ENCODE results near the gene RDH12. TPM values are rescaled to one million over a fixed set of nuclear protein-coding genes. Genes with fewer than 3 reads are reported as not detected.

The RDH12 gene
- total and polyA plus RNA-seq, 9 of the 15 experiments (the other 6 are each of a cell fraction or from before 2014, with no cell fraction given): 0.03 to 0.29 (median 0.07) TPM; not detected in 2

GRCh38 chr14:67736771-67737170 is 35.1 kb downstream of the RDH12 start (continued):
- TF ChIP-seq CUX1 (CRISPR knock-in tag; IDR thresholded peaks at IDR 0.05) (no peak), FOSL1 (tag; conservative IDR thresholded peaks at IDR 0.05) (no peak), ETV1 (tag; conservative IDR thresholded peaks at IDR 0.05; ENCODE audit: low read depth) (no peak), HDAC1 (IDR thresholded peaks at IDR 0.05) (no peak), MYC (IDR thresholded peaks at IDR 0.05; ENCODE audit: low read depth, low read length) (no peak), MYC (CRISPR knock-in tag; IDR thresholded peaks at IDR 0.05; ENCODE audit: borderline replicate concordance, low read depth) (no peak), SIX5 (IDR thresholded peaks at IDR 0.05; ENCODE audit: borderline replicate concordance in 1 of 2, insufficient read depth in 1 of 2, low read depth in 1 of 2, low read length in 2 of 2) (no peak)
- TF ChIP-seq, protein P1, sequence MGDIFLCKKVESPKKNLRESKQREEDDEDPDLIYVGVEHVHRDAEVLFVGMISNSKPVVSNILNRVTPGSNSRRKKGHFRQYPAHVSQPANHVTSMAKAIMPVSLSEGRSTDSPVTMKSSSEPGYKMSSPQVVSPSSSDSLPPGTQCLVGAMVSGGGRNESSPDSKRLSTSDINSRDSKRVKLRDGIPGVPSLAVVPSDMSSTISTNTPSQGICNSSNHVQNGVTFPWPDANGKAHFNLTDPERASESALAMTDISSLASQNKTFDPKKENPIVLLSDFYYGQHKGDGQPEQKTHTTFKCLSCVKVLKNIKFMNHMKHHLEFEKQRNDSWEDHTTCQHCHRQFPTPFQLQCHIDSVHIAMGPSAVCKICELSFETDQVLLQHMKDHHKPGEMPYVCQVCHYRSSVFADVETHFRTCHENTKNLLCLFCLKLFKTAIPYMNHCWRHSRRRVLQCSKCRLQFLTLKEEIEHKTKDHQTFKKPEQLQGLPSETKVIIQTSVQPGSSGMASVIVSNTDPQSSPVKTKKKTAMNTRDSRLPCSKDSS (IDR thresholded peaks at IDR 0.05; ENCODE audit: low read depth, partially characterized antibody): no peak

Data from K562 (cell line).